IMR-90 (cell line): Measurements from ENCODE around the gene SLC3A2. TPM values are rescaled to one million over a fixed set of nuclear protein-coding genes. Genes with fewer than 3 reads are reported as not detected.

ENCODE experiments used
- ATAC-seq: fragments of 200-7000 bp; cut with Tn5 transposase; 2 replicates; pipeline ENCODE4 v1.9.1; 2020; ENCODE audit warnings: low read depth, mild to moderate bottlenecking, moderate library complexity
- BruUV-seq: library from RNA; stranded (reverse); fragments of 400-500 nt; replicated peaks from 2 replicates; lab custom pipeline; 2021; lab: Mats Ljungman, UMichigan
- CTCF ChIA-PET: fragments of 300-600 bp; formaldehyde crosslinking; extraction: SDS; loops from one replicate; lab custom pipeline; 2021; ENCODE audit warnings: antibody characterized with exemption; lab: Yijun Ruan, JAX
- POLR2A ChIA-PET: fragments of 300-600 bp; sonication (Branson Sonifier 250); formaldehyde crosslinking; loops from one replicate; lab custom pipeline; 2022; ENCODE audit warnings: antibody characterized with exemption; ENCODE audit not compliant: unreplicated experiment; lab: Charles Lee
- DNase-seq: peaks from one replicate; pipeline ENCODE4 v3.0.0; 2013
- H2AFZ ChIP-seq: replicated peaks from 2 replicates; pipeline ENCODE3; 2013; ENCODE audit warnings: low read length, mild to moderate bottlenecking; ENCODE audit not compliant: poor library complexity
- H2AK5ac ChIP-seq: 2 replicates; pipeline ENCODE4 v1.6.1; 2013; ENCODE audit warnings: low read depth, low read length, inconsistent platforms
- H2AK9ac ChIP-seq: replicated peaks from 2 replicates; pipeline ENCODE3; 2013; ENCODE audit warnings: mild to moderate bottlenecking, low read depth, low read length, moderate library complexity; ENCODE audit not compliant: poor library complexity
- H2BK120ac ChIP-seq: 2 replicates; pipeline ENCODE4 v1.6.1; 2013; ENCODE audit warnings: low read depth, low read length, inconsistent platforms
- H2BK15ac ChIP-seq: 3 replicates; pipeline ENCODE4 v1.6.1; 2013; ENCODE audit warnings: low read depth, low read length, inconsistent platforms
- H2BK20ac ChIP-seq: 2 replicates; pipeline ENCODE4 v1.6.1; 2013; ENCODE audit warnings: low read depth, mild to moderate bottlenecking, inconsistent platforms, low read length, moderate library complexity
- H2BK5ac ChIP-seq: 2 replicates; pipeline ENCODE4 v1.6.1; 2013; ENCODE audit warnings: mild to moderate bottlenecking, low read depth, low read length, inconsistent platforms; ENCODE audit not compliant: poor library complexity, severe bottlenecking
- H3K14ac ChIP-seq: replicated peaks from 2 replicates; pipeline ENCODE4 v1.6.1; 2013; ENCODE audit warnings: low read depth, low read length, inconsistent platforms
- H3K18ac ChIP-seq: 2 replicates; pipeline ENCODE4 v1.6.1; 2013; ENCODE audit warnings: low read depth, low read length, control low read depth
- H3K23ac ChIP-seq: 2 replicates; pipeline ENCODE4 v1.6.1; 2013; ENCODE audit warnings: low read depth, low read length, inconsistent platforms
- H3K27ac ChIP-seq: 2 replicates; pipeline ENCODE4 v1.5.1; 2013; ENCODE audit warnings: mild to moderate bottlenecking, control low read depth, low read length; ENCODE audit not compliant: insufficient read depth
- H3K27me3 ChIP-seq: 2 replicates; pipeline ENCODE4 v1.6.1; 2013; ENCODE audit warnings: low read length; ENCODE audit not compliant: control insufficient read depth, insufficient read depth
- H3K36me3 ChIP-seq: 2 replicates; pipeline ENCODE4 v1.6.1; 2013; ENCODE audit warnings: low read length, mixed read lengths; ENCODE audit not compliant: control insufficient read depth, insufficient read depth
- H3K4ac ChIP-seq: 2 replicates; pipeline ENCODE4 v1.6.1; 2013; ENCODE audit warnings: low read depth, low read length, inconsistent platforms
- H3K4me1 ChIP-seq: 2 replicates; pipeline ENCODE4 v1.6.1; 2013; ENCODE audit warnings: low read length, mixed read lengths; ENCODE audit not compliant: control insufficient read depth, insufficient read depth
- H3K4me2 ChIP-seq: 2 replicates; pipeline ENCODE4 v1.6.1; 2013; ENCODE audit warnings: low read depth, mild to moderate bottlenecking, control low read depth, low read length, moderate library complexity
- H3K4me3 ChIP-seq: 2 replicates; pipeline ENCODE4 v1.5.1; 2013; ENCODE audit warnings: low read depth, mild to moderate bottlenecking, control low read depth, low read length, moderate library complexity; ENCODE audit not compliant: insufficient read depth
- H3K56ac ChIP-seq: 2 replicates; pipeline ENCODE4 v1.6.1; 2013; ENCODE audit warnings: low read length, inconsistent platforms; ENCODE audit not compliant: insufficient read depth; ENCODE audit errors: extremely low read depth
- H3K79me1 ChIP-seq, 2 experiments: 2 replicates each; pipeline ENCODE4 v1.6.1; 2013; ENCODE audit warnings: low read length in 2 of 2, inconsistent platforms in 1 of 2, low read depth in 1 of 2
- H3K9ac ChIP-seq: 2 replicates; pipeline ENCODE4 v1.6.1; 2013; ENCODE audit warnings: low read depth, low read length, control low read depth
- H3K9me1 ChIP-seq: 2 replicates; pipeline ENCODE4 v1.6.1; 2013; ENCODE audit warnings: low read length, inconsistent platforms; ENCODE audit not compliant: insufficient read depth
- H3K9me3 ChIP-seq: 2 replicates; pipeline ENCODE4 v1.6.1; 2013; ENCODE audit warnings: low read length; ENCODE audit not compliant: control insufficient read depth, insufficient read depth
- H4K20me1 ChIP-seq: 2 replicates; pipeline ENCODE4 v1.6.1; 2013; ENCODE audit warnings: low read length, inconsistent platforms; ENCODE audit not compliant: insufficient read depth
- H4K5ac ChIP-seq: 2 replicates; pipeline ENCODE4 v1.6.1; 2013; ENCODE audit warnings: mild to moderate bottlenecking, low read depth, low read length, control low read depth
- H4K8ac ChIP-seq, 2 experiments: 2 replicates each; pipeline ENCODE4 v1.6.1; 2013; ENCODE audit warnings: low read depth in 2 of 2, low read length in 2 of 2, control low read depth in 1 of 2, inconsistent platforms in 1 of 2
- H4K91ac ChIP-seq: 2 replicates; pipeline ENCODE4 v1.6.1; 2013; ENCODE audit warnings: low read depth, low read length, inconsistent platforms; ENCODE audit not compliant: insufficient read depth
- CEBPB ChIP-seq: IDR thresholded peaks from 2 replicates; pipeline ENCODE4 v1.6.1; 2012; ENCODE audit warnings: low read depth, low read length, improper control_type of control experiment
- MAZ ChIP-seq: IDR thresholded peaks from 2 replicates; pipeline ENCODE4 v1.6.1; 2012; ENCODE audit warnings: low read depth, mild to moderate bottlenecking, low read length, improper control_type of control experiment, moderate library complexity, borderline replicate concordance
- WGBS, 2 experiments: methylation state at CpG; one replicate each; pipeline versions ENCODE4 v1.1.5 to v1.1.7; 2013; ENCODE audit warnings: missing lambda C conversion rate in 2 of 2; ENCODE audit not compliant: insufficient read length in 1 of 2; ENCODE audit errors: extremely low coverage in 2 of 2; 5-methylcytosine and 5-hydroxymethylcytosine counted together
- dilution Hi-C: fragments of 300-500 bp; cut with HindIII; formaldehyde crosslinking; loops from one replicate; pipeline ENCODE4 v1.14.3; 2018; ENCODE audit warnings: low sequenced_read_pairs; ENCODE audit not compliant: unreplicated experiment
- in situ Hi-C: fragments of 300-500 bp; cut with MboI; formaldehyde crosslinking; loops from 3 replicates; pipeline ENCODE4 v1.14.3; 2019; ENCODE audit warnings: low sequenced_read_pairs, inconsistent platforms, mixed read lengths
- intact Hi-C: fragments of 100-400 bp; cut with micrococcal nuclease; formaldehyde crosslinking; loops from 2 replicates; pipeline ENCODE4 v1.10.0; 2022
- polyA plus RNA-seq, 3 experiments: library from polyadenylated mRNA; depleted of rRNA; stranded (reverse); fragments of >200 nt; gene quantifications; 2 replicates each; pipeline ENCODE4 v1.2.3, GENCODE V29; 2012; ENCODE audit warnings: low replicate concordance in 1 of 3
- total RNA-seq: library from RNA; depleted of rRNA; stranded (reverse); fragments of >200 nt; gene quantifications from 2 replicates; pipeline ENCODE4 v1.2.3, GENCODE V29; 2012

SLC3A2 gene
- total and polyA plus RNA-seq, 2 of the 4 experiments (the other 2 are of a cell fraction) = 140 to 239 TPM

GRCh38 chr11:62843466-62843865 lies 37.2 kb upstream of the SLC3A2 start:
- H3K36me3 ChIP-seq = no peaks in the 10 kb centered on the region
- no peak overlapping the region for H3K4me2 ChIP-seq
- no TSS peak for BruUV-seq
- no peak overlapping the region for H3K56ac ChIP-seq
- no peaks in the 10 kb centered on the region; the same call in none of the 2 replicates for H4K20me1 ChIP-seq
- no peaks in the 10 kb centered on the region for H3K9me3 ChIP-seq
- TF ChIP-seq CEBPB (peak; percentile 47; the same call in 1 of the 2 replicates), MAZ (no peak)
- H3K4me1 ChIP-seq = peaks cover 8% of the 10 kb centered on the region
- H2AFZ ChIP-seq = peak overlapping the region; percentile 1
- H4K8ac ChIP-seq = peak overlapping the region in 1 of 2 experiments; percentile 66; a peak in 2 of 4 replicates
- dilution Hi-C loops = no loop called here
- 86% methylated on average over 2 of the region's 3 CpGs; no CpG with 5 or more reads in 1 of the 2 experiments for WGBS, 2 experiments
- H3K9me1 ChIP-seq = no peaks in the 10 kb centered on the region
- H3K23ac ChIP-seq = no peak overlapping the region
- H3K4ac ChIP-seq = no peak overlapping the region
- no peak overlapping the region for H3K9ac ChIP-seq
- intact Hi-C loops = no loop called here
- no peak overlapping the region for H4K5ac ChIP-seq
- H2BK20ac ChIP-seq = no peak overlapping the region
- no peak overlapping the region for H4K91ac ChIP-seq
- in situ Hi-C loops = no loop called here
- no peak overlapping the region for H2BK5ac ChIP-seq
- H2BK120ac ChIP-seq = no peak overlapping the region
- no peak overlapping the region for H2AK9ac ChIP-seq
- H3K79me1 ChIP-seq = peaks cover 0 to 7% of the 10 kb centered on the region in 2 experiments; a peak in 1 of 4 replicates
- H3K14ac ChIP-seq = no peak overlapping the region
- H3K18ac ChIP-seq = no peak overlapping the region
- no peaks in the 10 kb centered on the region for H3K27me3 ChIP-seq
- ATAC-seq (no peak), DNase-seq (peak; percentile 46)
- POLR2A ChIA-PET = interaction anchor here (0.8 kb wide), 1 partner anchor 53 kb away, joined by 3 read pairs; no protein-coding TSS in a partner anchor
- H2BK15ac ChIP-seq = no peak overlapping the region
- no peak overlapping the region for H3K27ac ChIP-seq
- no peak overlapping the region for H2AK5ac ChIP-seq
- H3K4me3 ChIP-seq = no peak overlapping the region
- CTCF ChIA-PET = interaction anchor here (1.1 kb wide), 1 partner anchor 57 kb away, joined by 4 read pairs; no protein-coding TSS in a partner anchor
